Astrocyte (in vitro differentiated cells and primary cell): ENCODE results near the gene RAB40B. TPM values are rescaled to one million over a fixed set of nuclear protein-coding genes. Genes with fewer than 3 reads are reported as not detected.

ENCODE experiments used
- DNase-seq: peaks from one replicate; pipeline ENCODE4 v3.0.0-alpha.2; 2010; ENCODE audit warnings: low read depth
- FAIRE-seq: peaks from 2 replicates; lab custom pipeline; 2011; peaks lifted over from hg19 to GRCh38; lab: Jason Lieb, UNC
- H2AFZ ChIP-seq: 2 replicates; pipeline ENCODE4 v1.6.0; 2012; ENCODE audit warnings: low read depth, low read length, inconsistent platforms
- H3K27ac ChIP-seq: 2 replicates; pipeline ENCODE4 v1.5.1; 2011; ENCODE audit warnings: low read depth, low read length, inconsistent platforms
- H3K27me3 ChIP-seq: 2 replicates; pipeline ENCODE4 v1.6.0; 2011; ENCODE audit warnings: low read length, inconsistent platforms; ENCODE audit not compliant: insufficient read depth
- H3K36me3 ChIP-seq: 2 replicates; pipeline ENCODE4 v1.5.1; 2011; ENCODE audit warnings: low read length, inconsistent platforms; ENCODE audit not compliant: insufficient read depth
- H3K4me1 ChIP-seq: 2 replicates; pipeline ENCODE4 v1.5.1; 2011; ENCODE audit warnings: low read length, inconsistent platforms; ENCODE audit not compliant: insufficient read depth
- H3K4me2 ChIP-seq: 2 replicates; pipeline ENCODE4 v1.6.0; 2012; ENCODE audit warnings: low read length, inconsistent platforms
- H3K4me3 ChIP-seq: 2 replicates; pipeline ENCODE4 v1.5.1; 2011; ENCODE audit warnings: low read depth, mild to moderate bottlenecking, low read length, inconsistent platforms; ENCODE audit not compliant: insufficient read depth
- H3K79me2 ChIP-seq: 2 replicates; pipeline ENCODE4 v1.6.0; 2012; ENCODE audit warnings: mild to moderate bottlenecking, low read length, inconsistent platforms; ENCODE audit not compliant: insufficient read depth
- H3K9ac ChIP-seq: 2 replicates; pipeline ENCODE4 v1.6.0; 2012; ENCODE audit warnings: mild to moderate bottlenecking, low read length, inconsistent platforms
- H3K9me3 ChIP-seq: 2 replicates; pipeline ENCODE4 v1.5.1; 2012; ENCODE audit warnings: low read depth, mild to moderate bottlenecking, low read length, inconsistent platforms; ENCODE audit not compliant: insufficient read depth
- H4K20me1 ChIP-seq: 2 replicates; pipeline ENCODE4 v1.6.0; 2012; ENCODE audit warnings: low read length, inconsistent platforms; ENCODE audit not compliant: insufficient read depth
- H3K27ac Mint-ChIP-seq: one replicate; pipeline ENCODE4 v1.8.0; 2021; ENCODE audit warnings: mild to moderate bottlenecking, mixed read lengths; ENCODE audit not compliant: unreplicated experiment
- H3K27me3 Mint-ChIP-seq: one replicate; pipeline ENCODE4 v1.8.0; 2021; ENCODE audit warnings: low read depth, mixed read lengths; ENCODE audit not compliant: unreplicated experiment
- H3K36me3 Mint-ChIP-seq: one replicate; pipeline ENCODE4 v1.8.0; 2021; ENCODE audit warnings: low read depth, mixed read lengths; ENCODE audit not compliant: unreplicated experiment
- H3K4me1 Mint-ChIP-seq: one replicate; pipeline ENCODE4 v1.8.0; 2021; ENCODE audit warnings: low read depth, mixed read lengths; ENCODE audit not compliant: unreplicated experiment
- H3K4me3 Mint-ChIP-seq: one replicate; pipeline ENCODE4 v1.8.0; 2021; ENCODE audit warnings: mild to moderate bottlenecking, moderate library complexity, mixed read lengths; ENCODE audit not compliant: unreplicated experiment
- H3K9me3 Mint-ChIP-seq: one replicate; pipeline ENCODE4 v1.8.0; 2021; ENCODE audit warnings: mild to moderate bottlenecking, mixed read lengths; ENCODE audit not compliant: unreplicated experiment
- CTCF ChIP-seq: IDR thresholded peaks from 2 replicates; pipeline ENCODE4 v1.5.1; 2011; ENCODE audit warnings: low read depth, mild to moderate bottlenecking, inconsistent platforms, low read length, moderate library complexity; ENCODE audit not compliant: insufficient read depth
- EZH2 ChIP-seq: IDR thresholded peaks from 2 replicates; pipeline ENCODE4 v1.6.1; 2012; ENCODE audit warnings: mild to moderate bottlenecking, low read length, inconsistent platforms; ENCODE audit not compliant: insufficient read depth
- total RNA-seq: library from RNA; stranded (reverse); gene quantifications from 2 replicates; pipeline ENCODE4 v1.2.1, GENCODE V29; 2021

The RAB40B gene
- total RNA-seq, 1 donor from 2014 or later: 15.8 TPM

- no peak overlapping the region for H3K4me3 ChIP-seq
- H3K36me3 Mint-ChIP-seq: peaks cover 10% of the 10 kb centered on the region
Observed at GRCh38 chr17:82665891-82666290, 32.6 kb downstream of the RAB40B start.

GRCh38 chr17:82665217-82665616 lies 33.3 kb downstream of the RAB40B start:
- Histone ChIP-seq H3K9me3 (no peaks in the 10 kb centered on the region), H3K27ac (no peak overlapping the region), H3K4me2 (peak overlapping the region; percentile 5), H3K27me3 (no peaks in the 10 kb centered on the region), H3K9ac (no peak overlapping the region), H3K4me1 (no peaks in the 10 kb centered on the region), H3K4me3 (no peak overlapping the region), H4K20me1 (peaks cover 3% of the 10 kb centered on the region), H3K79me2 (no peaks in the 10 kb centered on the region), H2AFZ (no peak overlapping the region), H3K36me3 (no peaks in the 10 kb centered on the region)
- TF ChIP-seq EZH2 (no peak), CTCF (no peak)
- Mint-ChIP-seq H3K9me3 (no peaks in the 10 kb centered on the region), H3K4me1 (peaks cover 6% of the 10 kb centered on the region), H3K4me3 (no peak overlapping the region), H3K27ac (peak overlapping the region; percentile 26), H3K27me3 (peaks cover 7% of the 10 kb centered on the region), H3K36me3 (peaks cover 12% of the 10 kb centered on the region)
- no peak for DNase-seq
- FAIRE-seq: no peak

More at GRCh38 chr17:82665891-82666290, 32.6 kb downstream of the RAB40B start:
- Mint-ChIP-seq H3K9me3 (no peaks in the 10 kb centered on the region), H3K4me3 (no peak overlapping the region), H3K4me1 (peaks cover 6% of the 10 kb centered on the region), H3K27ac (no peak overlapping the region), H3K27me3 (peaks cover 7% of the 10 kb centered on the region)
- Histone ChIP-seq H3K36me3 (no peaks in the 10 kb centered on the region), H3K4me1 (no peaks in the 10 kb centered on the region), H4K20me1 (peaks cover 3% of the 10 kb centered on the region), H3K79me2 (no peaks in the 10 kb centered on the region), H3K27me3 (no peaks in the 10 kb centered on the region), H2AFZ (no peak overlapping the region), H3K4me2 (no peak overlapping the region), H3K9ac (no peak overlapping the region), H3K9me3 (no peaks in the 10 kb centered on the region), H3K27ac (no peak overlapping the region)
- FAIRE-seq: no peak
- DNase-seq: no peak
- TF ChIP-seq EZH2: no peak
- no peak for TF ChIP-seq CTCF

GRCh38 chr17:82664701-82665182 lies 33.8 kb downstream of the RAB40B start:
- Histone ChIP-seq H3K27me3 (no peaks in the 10 kb centered on the region), H3K9ac (no peak overlapping the region), H2AFZ (no peak overlapping the region), H3K27ac (no peak overlapping the region), H4K20me1 (peaks cover 3% of the 10 kb centered on the region), H3K36me3 (no peaks in the 10 kb centered on the region), H3K79me2 (no peaks in the 10 kb centered on the region), H3K4me2 (peak overlapping the region; percentile 5), H3K4me1 (no peaks in the 10 kb centered on the region), H3K4me3 (no peak overlapping the region), H3K9me3 (no peaks in the 10 kb centered on the region)
- no peak overlapping the region for H3K27ac Mint-ChIP-seq
- peaks cover 7% of the 10 kb centered on the region for H3K27me3 Mint-ChIP-seq
- no peaks in the 10 kb centered on the region for H3K9me3 Mint-ChIP-seq
- H3K36me3 Mint-ChIP-seq: peaks cover 16% of the 10 kb centered on the region
- TF ChIP-seq CTCF: no peak
- TF ChIP-seq EZH2: no peak
- FAIRE-seq (no peak), DNase-seq (no peak)
- H3K4me1 Mint-ChIP-seq: peaks cover 6% of the 10 kb centered on the region
- H3K4me3 Mint-ChIP-seq: no peak overlapping the region
